AG08396 (cell line): ENCODE results near the gene RBMS1.

Source experiments
- DNase-seq: peaks from one replicate; pipeline ENCODE4 v3.0.0; 2012; ENCODE audit warnings: low spot score, mixed read lengths

Gene RBMS1

DNA sequence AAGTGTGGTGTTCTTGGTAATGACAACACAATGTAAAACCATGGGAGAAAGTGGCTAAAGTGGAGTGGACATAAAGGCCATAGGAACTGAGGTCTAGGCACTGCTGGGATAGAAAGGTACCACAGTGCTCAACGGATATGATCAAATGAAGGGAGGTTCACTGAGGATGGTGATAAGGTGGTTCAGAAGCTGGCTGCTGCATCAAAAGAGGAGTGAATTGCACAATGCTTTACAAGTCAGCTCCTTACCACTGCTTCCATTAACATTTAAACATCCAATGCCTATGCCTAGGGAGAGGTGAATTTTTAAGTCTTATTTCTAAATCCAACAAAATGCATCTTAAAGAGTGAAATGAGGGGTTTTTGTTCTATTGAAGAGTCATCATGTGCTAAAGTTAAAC lies 193.4 kb downstream of the RBMS1 start:
- no peak for DNase-seq

GRCh38 chr2:160299540-160299939 lies 194.1 kb downstream of the RBMS1 start:
- DNase-seq, result no peak

DNA sequence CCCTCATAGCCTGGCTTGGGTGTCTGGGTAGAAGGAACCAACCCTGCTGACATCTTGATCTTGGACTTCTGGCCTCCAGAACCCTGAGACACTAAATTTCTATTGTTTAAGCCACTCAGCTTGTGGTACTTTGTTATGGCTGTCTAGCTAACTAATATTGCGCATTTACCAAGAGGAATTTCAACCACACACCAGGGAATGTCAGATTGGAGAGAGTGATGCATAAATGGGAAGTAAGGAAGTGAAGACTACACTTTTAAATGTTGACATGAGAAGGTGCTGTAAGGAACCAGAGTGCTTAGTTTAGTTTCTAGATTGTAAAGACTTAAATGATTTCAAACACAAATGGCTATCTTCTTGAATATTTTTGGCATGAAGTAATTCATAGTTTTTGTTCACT lies 194.6 kb downstream of the RBMS1 start:
- DNase-seq, result no peak

- DNase-seq, result no peak
These were observed 197.9 kb downstream of the RBMS1 start for GRCh38 chr2:160295519-160296207.

GRCh38 chr2:160294889-160295288 lies 198.7 kb downstream of the RBMS1 start:
- no peak for DNase-seq

GRCh38 chr2:160294339-160294803 lies 199.2 kb downstream of the RBMS1 start:
- DNase-seq, result peak; percentile 27

- peak; percentile 63 for DNase-seq
These were observed 200.1 kb downstream of the RBMS1 start for GRCh38 chr2:160293391-160294091.

DNA sequence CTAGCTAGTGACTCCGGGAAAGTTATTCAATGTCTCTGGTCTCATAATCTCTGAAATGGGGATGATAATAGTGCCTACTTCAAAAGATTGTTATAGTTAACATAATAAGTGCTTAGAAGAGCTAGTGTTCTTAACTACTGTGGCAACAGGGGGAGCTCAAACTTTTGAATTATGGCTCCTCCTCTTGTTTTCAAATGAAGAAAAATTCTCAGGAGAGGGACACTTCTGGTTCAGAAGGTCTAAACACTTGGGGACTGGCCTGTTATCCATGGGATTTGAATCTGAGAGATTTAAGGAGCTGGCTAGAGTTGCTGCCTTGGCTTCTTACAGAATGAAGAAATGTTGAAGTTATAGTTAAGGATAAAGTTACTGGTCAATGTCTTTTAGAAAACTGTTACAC lies 201.4 kb downstream of the RBMS1 start:
- no peak for DNase-seq

DNA sequence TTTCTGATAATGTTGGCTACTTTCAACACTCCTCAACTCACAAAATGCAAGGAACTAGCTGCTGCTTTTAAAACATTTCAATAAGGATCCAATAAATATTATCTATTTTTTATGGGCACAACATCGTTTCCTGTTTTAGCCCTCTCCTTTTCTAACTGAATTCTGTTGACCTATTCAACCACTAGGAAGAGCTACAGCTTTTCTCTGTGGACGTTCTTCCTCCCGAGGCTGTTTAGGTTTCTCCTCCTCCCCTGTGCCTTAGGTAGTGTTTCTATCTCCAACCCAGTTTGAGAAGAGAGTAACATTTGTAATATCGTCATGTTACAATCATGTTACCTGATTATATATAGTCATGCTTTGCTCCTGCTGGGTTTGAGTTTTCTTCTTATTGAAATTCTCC lies 202.2 kb downstream of the RBMS1 start:
- no peak for DNase-seq

- DNase-seq, result no peak
These were observed 203.0 kb downstream of the RBMS1 start for GRCh38 chr2:160290598-160290997.

DNA sequence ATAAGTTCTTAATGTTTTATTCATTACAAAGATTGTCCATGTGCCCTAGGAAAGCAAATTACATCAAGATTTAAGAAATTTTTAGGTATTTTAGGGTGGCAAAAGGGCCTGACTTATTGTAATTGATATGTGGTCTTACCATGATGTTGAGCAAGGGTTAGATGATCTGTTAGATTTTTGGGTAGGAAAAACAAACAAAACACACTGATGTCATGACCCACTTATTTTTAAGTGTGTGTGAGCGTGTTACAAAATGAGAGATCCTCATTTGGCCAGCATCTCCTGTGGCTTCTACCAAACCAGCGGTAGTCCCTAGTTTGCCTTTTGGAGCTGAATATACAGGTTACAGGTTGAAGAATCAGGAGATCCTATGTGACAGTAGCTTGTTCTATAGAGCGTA lies 203.8 kb downstream of the RBMS1 start:
- no peak for DNase-seq

DNA sequence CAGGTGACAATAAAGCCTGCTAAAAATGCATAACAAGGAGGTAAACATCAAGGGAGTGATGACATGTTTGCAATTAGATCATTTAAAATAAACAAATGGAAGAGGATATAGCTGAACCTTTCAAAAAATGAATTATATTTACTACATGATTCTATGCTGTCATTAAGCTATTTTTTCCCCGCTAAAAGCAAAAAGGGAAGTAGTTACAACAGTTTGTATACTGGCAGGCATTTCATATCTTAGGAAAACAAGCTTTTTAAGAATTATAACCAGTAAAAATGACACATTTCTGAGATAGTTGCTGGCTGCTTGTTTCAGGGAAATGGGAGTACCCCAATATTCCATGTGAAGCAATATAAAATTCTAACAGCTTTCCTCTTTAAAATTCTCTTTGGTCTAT lies 204.5 kb downstream of the RBMS1 start:
- DNase-seq, result no peak

DNA sequence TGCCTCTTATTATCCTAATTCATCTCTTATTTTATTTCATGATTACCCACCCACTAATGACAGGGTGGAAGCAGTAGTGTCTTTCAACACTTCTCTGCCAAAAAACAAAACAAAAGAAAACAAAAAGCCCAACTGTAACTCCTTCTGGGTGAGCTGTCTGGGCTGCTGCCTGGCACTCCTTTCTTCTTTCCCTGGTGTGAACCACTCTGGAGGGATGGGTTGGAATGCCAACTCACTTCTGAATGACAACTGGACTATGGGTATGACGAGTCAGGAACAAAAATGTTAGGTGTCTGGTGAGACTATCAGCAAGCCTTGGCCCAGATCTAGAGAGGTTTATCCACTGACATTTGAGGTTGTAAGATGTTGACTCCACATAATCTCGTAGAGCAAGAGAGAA lies 205.3 kb downstream of the RBMS1 start:
- no peak for DNase-seq

GRCh38 chr2:160287476-160287875 lies 206.1 kb downstream of the RBMS1 start:
- DNase-seq, result no peak

DNA sequence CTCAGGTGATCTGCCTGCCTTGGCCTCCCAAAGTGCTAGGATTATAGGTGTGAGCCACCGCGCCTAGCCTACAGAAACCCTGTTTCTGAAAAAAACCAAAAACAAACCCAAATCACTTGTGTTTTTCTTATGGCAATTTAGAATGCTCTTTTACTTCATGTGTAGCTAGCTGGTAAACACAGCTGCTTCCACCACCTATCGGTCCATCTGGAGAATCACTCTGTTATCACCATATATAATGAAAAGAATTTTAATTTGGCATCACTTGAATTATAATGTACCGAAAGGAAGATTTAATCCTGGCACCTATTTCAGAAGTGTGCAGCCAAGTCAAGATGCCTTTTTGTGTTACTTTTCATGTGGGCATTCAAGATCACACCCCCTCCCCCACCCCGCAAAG lies 207.1 kb downstream of the RBMS1 start:
- DNase-seq, result no peak

GRCh38 chr2:160283675-160284074 lies 209.9 kb downstream of the RBMS1 start:
- DNase-seq, result no peak

- DNase-seq, result no peak
These were observed 211.5 kb downstream of the RBMS1 start for GRCh38 chr2:160282063-160282580.

DNA sequence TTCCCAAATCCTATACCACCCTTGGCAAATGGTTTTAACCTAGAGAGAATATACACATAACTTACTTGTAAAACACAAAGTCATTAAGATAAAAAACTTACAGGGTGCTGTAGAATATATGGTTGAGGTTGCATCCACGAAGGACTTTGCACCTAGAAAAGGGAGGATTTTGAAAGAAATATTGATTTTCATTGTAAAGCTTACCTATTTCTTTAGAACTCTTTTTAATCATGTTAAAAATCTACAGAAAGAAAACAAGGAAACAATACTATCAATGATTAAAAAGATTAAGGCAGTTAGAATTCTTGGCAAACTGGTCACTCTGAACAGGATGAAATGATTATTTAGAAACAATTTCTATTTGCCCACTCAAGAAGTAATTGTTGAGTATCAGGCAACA lies 212.4 kb downstream of the RBMS1 start:
- no peak for DNase-seq

- no peak for DNase-seq
These were observed 213.7 kb downstream of the RBMS1 start for GRCh38 chr2:160279813-160280465.

DNA sequence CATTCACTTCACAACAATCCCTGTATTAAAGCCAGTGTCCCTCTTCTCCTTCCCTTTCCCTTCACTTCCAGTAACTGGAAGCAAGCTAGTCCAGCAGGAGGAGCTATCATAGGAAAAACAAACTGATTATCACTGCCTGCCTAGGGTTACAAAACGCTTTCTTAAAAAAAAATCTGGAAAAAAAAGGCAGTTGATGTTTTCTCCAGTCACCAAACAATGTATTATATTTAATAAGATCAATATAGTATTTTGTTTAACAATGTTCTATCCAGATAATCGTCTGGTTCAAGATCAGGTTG lies 214.8 kb downstream of the RBMS1 start:
- DNase-seq, result peak; percentile 24

DNA sequence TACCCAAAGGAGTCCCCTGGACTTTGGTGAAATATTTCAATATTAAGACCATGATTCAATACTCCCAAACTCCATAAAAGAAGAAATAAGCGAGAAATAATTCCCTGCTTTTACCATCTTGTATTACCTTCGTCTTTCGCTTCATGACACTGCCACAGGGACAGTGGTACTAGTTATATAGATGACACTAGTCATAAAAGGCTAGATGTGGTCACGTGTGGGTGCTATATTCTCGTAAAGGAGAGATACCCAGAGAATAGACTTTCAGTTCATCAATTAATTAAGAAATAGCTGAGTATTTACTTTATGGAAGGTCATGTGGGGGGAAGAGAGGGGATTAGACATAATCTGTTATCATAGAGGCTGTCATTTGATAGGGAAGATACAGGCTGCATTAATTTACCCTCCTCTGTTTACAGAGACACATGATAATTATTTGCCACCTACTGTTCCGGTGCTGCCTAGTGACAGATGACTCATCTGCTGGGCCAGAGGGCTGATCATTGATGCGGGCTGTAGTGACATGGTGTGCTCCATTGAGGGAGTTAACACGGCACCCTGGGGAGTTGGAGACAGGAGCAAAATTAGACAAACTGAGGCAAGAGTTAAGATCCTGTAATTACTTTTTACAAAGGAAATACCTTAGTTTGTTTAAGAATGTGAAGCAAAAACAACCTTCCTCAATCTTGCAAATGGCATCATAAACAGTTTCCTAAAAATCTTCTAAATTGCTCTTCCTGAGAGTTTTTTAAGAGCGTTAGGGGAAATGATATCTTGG lies 215.3 kb downstream of the RBMS1 start:
- no peak for DNase-seq

- no peak for DNase-seq
These were observed 216.5 kb downstream of the RBMS1 start for GRCh38 chr2:160277151-160277550.
